PC-9 (cell line): ENCODE measurements around the gene PSME3IP1. TPM values are rescaled to one million over a fixed set of nuclear protein-coding genes. Genes with fewer than 3 reads are reported as not detected.

ENCODE experiments used
- BruUV-seq: library from RNA; stranded (reverse); fragments of 400-500 nt; replicated peaks from 2 replicates; lab custom pipeline; 2021; lab: Mats Ljungman, UMichigan
- CTCF ChIA-PET: fragments of 300-600 bp; sonication (Branson Sonifier 250); formaldehyde crosslinking; loops from one replicate; lab custom pipeline; 2022; ENCODE audit warnings: antibody characterized with exemption; lab: Charles Lee
- POLR2A ChIA-PET: fragments of 300-600 bp; sonication (Branson Sonifier 250); formaldehyde crosslinking; loops from one replicate; lab custom pipeline; 2022; ENCODE audit warnings: antibody characterized with exemption; ENCODE audit not compliant: unreplicated experiment; lab: Charles Lee
- DNase-seq, 2 experiments: peaks; one replicate each; pipeline versions ENCODE4 v3.0.0 to v3.0.0-alpha.2; 2015 to 2022; ENCODE audit warnings: mixed read lengths in 1 of 2
- H2AFZ ChIP-seq: fragments of 200-600 bp; sonication (generic); 2 replicates; pipeline ENCODE4 v1.8.1; 2017; ENCODE audit warnings: antibody characterized with exemption
- H3F3A ChIP-seq: fragments of 200-600 bp; sonication (generic); 2 replicates; pipeline ENCODE4 v1.8.1; 2017; ENCODE audit warnings: antibody characterized with exemption, mild to moderate bottlenecking, low read depth; ENCODE audit not compliant: insufficient read depth
- H3K27ac ChIP-seq: fragments of 200-600 bp; sonication (generic); 2 replicates; pipeline ENCODE4 v1.6.1; 2016; ENCODE audit warnings: mixed run types
- H3K27me3 ChIP-seq: fragments of 200-600 bp; sonication (generic); 2 replicates; pipeline ENCODE4 v1.6.1; 2016; ENCODE audit warnings: low read depth, mixed run types; ENCODE audit not compliant: insufficient read depth
- H3K36me3 ChIP-seq: fragments of 200-600 bp; sonication (generic); 2 replicates; pipeline ENCODE4 v1.6.1; 2016; ENCODE audit warnings: low read depth, mixed run types
- H3K4me1 ChIP-seq: fragments of 200-600 bp; sonication (generic); replicated peaks from 2 replicates; pipeline ENCODE4 v1.6.1; 2016; ENCODE audit warnings: mixed run types; ENCODE audit not compliant: insufficient read depth
- H3K4me2 ChIP-seq: fragments of 200-600 bp; sonication (generic); 2 replicates; pipeline ENCODE4 v1.6.1; 2017; ENCODE audit warnings: mixed run types
- H3K4me3 ChIP-seq: fragments of 200-600 bp; sonication (generic); 2 replicates; pipeline ENCODE4 v1.6.1; 2016; ENCODE audit warnings: mixed run types
- H3K79me2 ChIP-seq: fragments of 200-600 bp; sonication (generic); 2 replicates; pipeline ENCODE4 v1.6.1; 2017; ENCODE audit warnings: low read depth, mixed run types
- H3K9me2 ChIP-seq: fragments of 200-600 bp; sonication (generic); 2 replicates; pipeline ENCODE4 v1.8.1; 2017; ENCODE audit warnings: mild to moderate bottlenecking; ENCODE audit not compliant: insufficient read depth
- H3K9me3 ChIP-seq: fragments of 200-600 bp; sonication (generic); 2 replicates; pipeline ENCODE4 v1.8.1; 2016; ENCODE audit warnings: low read depth; ENCODE audit not compliant: insufficient read depth
- H4K20me1 ChIP-seq: fragments of 200-600 bp; sonication (generic); 2 replicates; pipeline ENCODE4 v1.8.1; 2017; ENCODE audit not compliant: insufficient read depth
- CTCF ChIP-seq: fragments of 200-600 bp; sonication (generic); conservative IDR thresholded peaks from 2 replicates; pipeline ENCODE4 v1.6.1; 2017; ENCODE audit warnings: mixed run types, antibody characterized with exemption, mild to moderate bottlenecking, moderate library complexity
- EZH2 ChIP-seq: fragments of 200-600 bp; sonication (generic); IDR thresholded peaks from 2 replicates; pipeline ENCODE4 v1.8.0; 2017; ENCODE audit warnings: antibody characterized with exemption, low read depth
- intact Hi-C: fragments of 100-400 bp; cut with micrococcal nuclease; formaldehyde crosslinking; loops from one replicate; pipeline ENCODE4 v1.10.0; 2022; ENCODE audit not compliant: unreplicated experiment
- total RNA-seq: library from RNA; stranded (reverse); gene quantifications from 2 replicates; pipeline ENCODE4 v1.2.3, GENCODE V29; 2021

Gene PSME3IP1
- total RNA-seq, 1 experiment from 2014 or later, result 121 TPM

GRCh38 chr16:57108432-57108831 lies 77.4 kb downstream of the PSME3IP1 start:
- H2AFZ ChIP-seq, result no peak overlapping the region
- no peak for TF ChIP-seq EZH2
- no peak for TF ChIP-seq CTCF

GRCh38 chr16:57107321-57107922 lies 78.4 kb downstream of the PSME3IP1 start:
- DNase-seq, result no peak
- no peak for TF ChIP-seq EZH2
- no peak for TF ChIP-seq CTCF
- H3K9me3 ChIP-seq, result no peaks in the 10 kb centered on the region
- H3K27ac ChIP-seq, result no peak overlapping the region
- H3K36me3 ChIP-seq, result no peaks in the 10 kb centered on the region
- no peak overlapping the region for H3K4me3 ChIP-seq
- H3K27me3 ChIP-seq, result no peaks in the 10 kb centered on the region
- no peak overlapping the region for H3K4me2 ChIP-seq
- ChIA-PET POLR2A (interaction anchor here (0.6 kb wide), 1 partner anchor 14 kb away, joined by 4 read pairs; no protein-coding TSS in a partner anchor), CTCF (no interaction called here)
- no peak overlapping the region for H2AFZ ChIP-seq
- no peaks in the 10 kb centered on the region for H3K79me2 ChIP-seq
- BruUV-seq, result no TSS peak
- H4K20me1 ChIP-seq, result no peaks in the 10 kb centered on the region
- 0 out of 2 replicates have a peak, but pooled peaks cover 3% of the 10 kb centered on the region for H3F3A ChIP-seq
- no peaks in the 10 kb centered on the region for H3K9me2 ChIP-seq
- intact Hi-C loops, result no loop called here
- H3K4me1 ChIP-seq, result no peaks in the 10 kb centered on the region

More at GRCh38 chr16:57108432-57108831, 77.4 kb downstream of the PSME3IP1 start:
- Histone ChIP-seq H3K9me2 (no peaks in the 10 kb centered on the region), H3K4me3 (no peak overlapping the region), H3K27me3 (no peaks in the 10 kb centered on the region), H3F3A (0 out of 2 replicates have a peak, but pooled peaks cover 3% of the 10 kb centered on the region), H3K9me3 (no peaks in the 10 kb centered on the region), H3K36me3 (no peaks in the 10 kb centered on the region), H3K79me2 (no peaks in the 10 kb centered on the region), H3K4me2 (no peak overlapping the region), H3K4me1 (no peaks in the 10 kb centered on the region), H4K20me1 (no peaks in the 10 kb centered on the region), H3K27ac (no peak overlapping the region)
- ChIA-PET CTCF (no interaction called here), POLR2A (no interaction called here)
- no peak for DNase-seq
- BruUV-seq, result no TSS peak
- intact Hi-C loops, result no loop called here

GRCh38 chr16:57106767-57107166 lies 79.1 kb downstream of the PSME3IP1 start:
- Histone ChIP-seq H3K4me2 (no peak overlapping the region), H4K20me1 (no peaks in the 10 kb centered on the region), H3K9me2 (no peaks in the 10 kb centered on the region), H3K36me3 (no peaks in the 10 kb centered on the region), H2AFZ (no peak overlapping the region), H3F3A (0 out of 2 replicates have a peak, but pooled peaks cover 3% of the 10 kb centered on the region), H3K27me3 (no peaks in the 10 kb centered on the region), H3K27ac (no peak overlapping the region), H3K79me2 (no peaks in the 10 kb centered on the region), H3K9me3 (no peaks in the 10 kb centered on the region), H3K4me3 (no peak overlapping the region), H3K4me1 (no peaks in the 10 kb centered on the region)
- no peak for TF ChIP-seq CTCF
- TF ChIP-seq EZH2, result no peak
- peak in 1 of 2 experiments; percentile 29 for DNase-seq
- POLR2A ChIA-PET, result no interaction called here
- intact Hi-C loops, result no loop called here
- CTCF ChIA-PET, result no interaction called here
- BruUV-seq, result no TSS peak
